ENCODE results near the gene MRPS34. TPM values are rescaled to one million over a fixed set of nuclear protein-coding genes. Genes with fewer than 3 reads are reported as not detected.

Gene MRPS34
- total and polyA plus RNA-seq, 10 of the 15 experiments (the other 5 are each of a cell fraction or from before 2014, with no cell fraction given) = 3.6 to 285 (median 147) TPM

DNA sequence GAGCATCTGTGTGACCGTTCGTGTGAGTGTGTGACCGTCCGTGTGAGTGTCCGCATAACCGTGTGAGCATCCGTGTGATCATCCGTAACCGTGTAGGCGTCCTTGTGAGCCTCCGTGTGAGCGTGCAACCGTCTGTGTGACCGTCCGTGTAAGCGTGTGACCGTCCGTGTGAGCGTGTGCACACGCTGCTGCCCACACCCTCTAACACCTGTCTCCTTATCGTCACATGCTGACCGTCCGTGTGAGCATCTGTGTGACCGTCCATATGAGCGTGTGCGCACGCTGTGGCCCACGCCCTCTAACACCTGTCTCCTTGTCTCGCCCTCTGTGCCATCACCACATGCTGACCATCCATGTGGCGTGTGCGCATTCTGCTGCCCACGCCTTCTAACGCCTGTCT lies 32.7 kb downstream of the MRPS34 start:
- no peaks in the 10 kb centered on the region for H4K20me1 ChIP-seq (ENCODE audit: control insufficient read depth, insufficient read depth)
- SMC1A ChIA-PET (ENCODE audit: uncharacterized antibody, unreplicated experiment) = no interaction called here
- RAD21 ChIA-PET (ENCODE audit: unreplicated experiment) = no interaction called here
- no peak overlapping the region for H3K4me2 ChIP-seq (ENCODE audit: control insufficient read depth, insufficient read depth)
- no peaks in the 10 kb centered on the region for H3K4me1 ChIP-seq (ENCODE audit: control insufficient read depth, insufficient read depth, low read length)
- H3K79me2 ChIP-seq (ENCODE audit: control insufficient read depth, insufficient read depth, low read length) = no peaks in the 10 kb centered on the region
- no peak for FAIRE-seq
- no peak overlapping the region for H3K4me3 ChIP-seq
- WGBS (ENCODE audit: insufficient coverage, insufficient replicate concordance, low lambda C conversion rate, missing lambda C conversion rate) = 99% methylated on average over 27 of the region's 33 CpGs
- peaks cover 1 to 9% of the 10 kb centered on the region in 2 experiments; a peak in 3 of 4 replicates for H3K36me3 ChIP-seq (ENCODE audit: control insufficient read depth in 2 of 2, insufficient read depth in 2 of 2, low read length in 1 of 2)
- H3K27me3 ChIP-seq (replicated peaks in 1 of 2; ENCODE audit: control insufficient read depth in 2 of 2, insufficient read depth in 2 of 2, low read length in 1 of 2) = no peaks in the 10 kb centered on the region
- in situ Hi-C loops (cut with MboI) = no loop called here
- no peak overlapping the region for H2AFZ ChIP-seq (ENCODE audit: control insufficient read depth, low read depth, low read length)
- DNase-seq (ENCODE audit: low read depth, low spot score) = no peak
- POLR2A ChIA-PET = no interaction called here
- no peak overlapping the region for H3K27ac ChIP-seq (ENCODE audit: control insufficient read depth, insufficient read depth)
- no peak for ATAC-seq
- intact Hi-C loops (cut with micrococcal nuclease; ENCODE audit: unreplicated experiment) = no loop called here
- peaks cover 5% of the 10 kb centered on the region; the same call in 1 of the 3 replicates for H3K9me3 ChIP-seq (replicated peaks; ENCODE audit: control insufficient read depth, insufficient read depth, low read length)
- no peak for TF ChIP-seq MYB (IDR thresholded peaks at IDR 0.05; ENCODE audit: borderline replicate concordance, low read depth, low read length)
- TF ChIP-seq WRNIP1 (IDR thresholded peaks at IDR 0.05; ENCODE audit: borderline replicate concordance, low read depth, low read length) = no peak
- no peak for TF ChIP-seq TCF12 (IDR thresholded peaks at IDR 0.05; ENCODE audit: low read depth, low read length)
- no peak for TF ChIP-seq FOS (IDR thresholded peaks at IDR 0.05; ENCODE audit: borderline replicate concordance, extremely low read depth, insufficient read length)
- peak; percentile 77 for TF ChIP-seq TCF3 (IDR thresholded peaks at IDR 0.05; ENCODE audit: borderline replicate concordance, insufficient read depth, low read depth, low read length)
- no peak for TF ChIP-seq POLR2AphosphoS5 (IDR thresholded peaks at IDR 0.05; ENCODE audit: low read length)
- no peak for TF ChIP-seq IKZF2 (IDR thresholded peaks at IDR 0.05)
- peak; percentile 89 for TF ChIP-seq BCL3 (IDR thresholded peaks at IDR 0.05; ENCODE audit: borderline replicate concordance, insufficient read depth, low read depth, low read length, poor library complexity, severe bottlenecking)
- no peak for TF ChIP-seq SUZ12 (IDR thresholded peaks at IDR 0.05; ENCODE audit: unreplicated experiment)
- TF ChIP-seq KDM1A (IDR thresholded peaks at IDR 0.05; ENCODE audit: borderline replicate concordance) = no peak
- TF ChIP-seq DPF2 (IDR thresholded peaks at IDR 0.05) = no peak
- no peak for TF ChIP-seq JUNB (IDR thresholded peaks at IDR 0.05)
- TF ChIP-seq, protein P1, sequence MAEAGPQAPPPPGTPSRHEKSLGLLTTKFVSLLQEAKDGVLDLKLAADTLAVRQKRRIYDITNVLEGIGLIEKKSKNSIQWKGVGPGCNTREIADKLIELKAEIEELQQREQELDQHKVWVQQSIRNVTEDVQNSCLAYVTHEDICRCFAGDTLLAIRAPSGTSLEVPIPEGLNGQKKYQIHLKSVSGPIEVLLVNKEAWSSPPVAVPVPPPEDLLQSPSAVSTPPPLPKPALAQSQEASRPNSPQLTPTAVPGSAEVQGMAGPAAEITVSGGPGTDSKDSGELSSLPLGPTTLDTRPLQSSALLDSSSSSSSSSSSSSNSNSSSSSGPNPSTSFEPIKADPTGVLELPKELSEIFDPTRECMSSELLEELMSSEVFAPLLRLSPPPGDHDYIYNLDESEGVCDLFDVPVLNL (IDR thresholded peaks at IDR 0.05; ENCODE audit: low read depth, low read length) = no peak
- TF ChIP-seq, protein P2, sequence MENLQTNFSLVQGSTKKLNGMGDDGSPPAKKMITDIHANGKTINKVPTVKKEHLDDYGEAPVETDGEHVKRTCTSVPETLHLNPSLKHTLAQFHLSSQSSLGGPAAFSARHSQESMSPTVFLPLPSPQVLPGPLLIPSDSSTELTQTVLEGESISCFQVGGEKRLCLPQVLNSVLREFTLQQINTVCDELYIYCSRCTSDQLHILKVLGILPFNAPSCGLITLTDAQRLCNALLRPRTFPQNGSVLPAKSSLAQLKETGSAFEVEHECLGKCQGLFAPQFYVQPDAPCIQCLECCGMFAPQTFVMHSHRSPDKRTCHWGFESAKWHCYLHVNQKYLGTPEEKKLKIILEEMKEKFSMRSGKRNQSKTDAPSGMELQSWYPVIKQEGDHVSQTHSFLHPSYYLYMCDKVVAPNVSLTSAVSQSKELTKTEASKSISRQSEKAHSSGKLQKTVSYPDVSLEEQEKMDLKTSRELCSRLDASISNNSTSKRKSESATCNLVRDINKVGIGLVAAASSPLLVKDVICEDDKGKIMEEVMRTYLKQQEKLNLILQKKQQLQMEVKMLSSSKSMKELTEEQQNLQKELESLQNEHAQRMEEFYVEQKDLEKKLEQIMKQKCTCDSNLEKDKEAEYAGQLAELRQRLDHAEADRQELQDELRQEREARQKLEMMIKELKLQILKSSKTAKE (IDR thresholded peaks at IDR 0.05; ENCODE audit: low read depth, poor library complexity, severe bottlenecking) = no peak
- TF ChIP-seq RB1 (IDR thresholded peaks at IDR 0.05; ENCODE audit: borderline replicate concordance) = no peak
- CTCF ChIA-PET = no interaction called here
- no TSS peak for BruUV-seq (replicated peaks)
- H3K9ac ChIP-seq (ENCODE audit: control insufficient read depth, insufficient read depth, low read length) = no peak overlapping the region

Data from GM12878 (cell line).